ENCODE results near the gene CABLES1. TPM values are rescaled to one million over a fixed set of nuclear protein-coding genes. Genes with fewer than 3 reads are reported as not detected.

Gene CABLES1
- total RNA-seq, 4 donors from 2014 or later = 1.5 to 11.9 (median 6.1) TPM

DNA sequence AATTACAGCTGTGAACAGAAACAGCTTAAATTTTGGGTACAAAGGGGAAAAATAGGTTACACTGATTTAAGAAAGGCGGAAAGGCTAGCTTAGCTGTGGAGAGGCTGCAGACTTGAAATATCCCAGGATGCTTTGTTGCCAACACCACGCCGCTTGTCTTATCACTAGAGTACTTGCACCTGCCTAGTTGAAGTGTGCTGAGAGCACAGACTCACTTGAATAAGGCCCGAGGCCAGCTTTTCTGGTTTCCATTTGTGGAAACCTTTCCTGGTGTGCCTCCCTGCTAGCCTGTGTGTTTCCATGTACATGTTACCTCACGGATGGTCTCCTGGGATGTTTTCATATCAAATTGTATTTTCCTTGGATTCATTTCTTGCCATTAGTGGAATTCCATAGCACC lies 3.2 kb downstream of the CABLES1 start:
- in situ Hi-C loops (cut with MboI; ENCODE audit: low pct_ligation_motif_present in 1 of 4, low pct_unique_long_range_greater_than_20kb in 1 of 4, low sequenced_read_pairs in 3 of 4) (loop anchor here in 3 of 4 donors (10.0 to 25.0 kb wide), 3 partner anchors 216 to 246 kb away; no protein-coding TSS in a partner anchor), intact Hi-C loops (cut with DNase I; ENCODE audit: low total_unique reads) (loop anchor here (5.0 kb wide), 1 partner anchor 239 kb away; no protein-coding TSS in a partner anchor)
- H3K4me3 ChIP-seq = no peak overlapping the region
- TF ChIP-seq EP300 (IDR thresholded peaks at IDR 0.05; ENCODE audit: low read depth) = no peak
- WGBS, 2 donors (ENCODE audit: low coverage in 1 of 2) = 59 to 72% methylated on average over 5 of the region's 5 CpGs
- H3K9me3 ChIP-seq = no peaks in the 10 kb centered on the region
- DNase-seq = no peak
- peaks cover 31% of the 10 kb centered on the region for H3K27me3 ChIP-seq
- peaks cover 11 to 57% (median 39%) of the 10 kb centered on the region in 4 donors for H3K4me1 ChIP-seq
- H3K27ac ChIP-seq = no peak overlapping the region
- H3K36me3 ChIP-seq = no peaks in the 10 kb centered on the region

GRCh38 chr18:23141104-23141999 lies 6.1 kb downstream of the CABLES1 start:
- peaks cover 15% of the 10 kb centered on the region for H3K27me3 ChIP-seq
- no peaks in the 10 kb centered on the region for H3K36me3 ChIP-seq
- no peaks in the 10 kb centered on the region for H3K9me3 ChIP-seq
- no peak for TF ChIP-seq EP300 (IDR thresholded peaks at IDR 0.05; ENCODE audit: low read depth)
- no peak for TF ChIP-seq CTCF (IDR thresholded peaks at IDR 0.05)
- peak; percentile 23 for TF ChIP-seq POLR2A (IDR thresholded peaks at IDR 0.05)
- peak in 1 of 3 donors; percentile 10 for TF ChIP-seq POLR2AphosphoS5 (IDR thresholded peaks at IDR 0.05)
- peak overlapping the region in 3 of 4 donors; percentile 21 to 46 (median 32) for H3K27ac ChIP-seq
- in situ Hi-C loops (cut with MboI; ENCODE audit: low pct_ligation_motif_present in 1 of 4, low pct_unique_long_range_greater_than_20kb in 1 of 4, low sequenced_read_pairs in 3 of 4) (loop anchor here in 1 of 4 donors (25.0 kb wide), 1 partner anchor 221 kb away; no protein-coding TSS in a partner anchor), intact Hi-C loops (cut with DNase I; ENCODE audit: low total_unique reads) (no loop called here)
- no peak overlapping the region for H3K4me3 ChIP-seq
- H3K4me1 ChIP-seq = peaks cover 9 to 49% (median 26%) of the 10 kb centered on the region in 4 donors
- DNase-seq = peak; percentile 75
- 43 to 63% methylated on average over 2 to 12 of the region's 12 CpGs for WGBS, 2 donors (ENCODE audit: low coverage in 1 of 2)

DNA sequence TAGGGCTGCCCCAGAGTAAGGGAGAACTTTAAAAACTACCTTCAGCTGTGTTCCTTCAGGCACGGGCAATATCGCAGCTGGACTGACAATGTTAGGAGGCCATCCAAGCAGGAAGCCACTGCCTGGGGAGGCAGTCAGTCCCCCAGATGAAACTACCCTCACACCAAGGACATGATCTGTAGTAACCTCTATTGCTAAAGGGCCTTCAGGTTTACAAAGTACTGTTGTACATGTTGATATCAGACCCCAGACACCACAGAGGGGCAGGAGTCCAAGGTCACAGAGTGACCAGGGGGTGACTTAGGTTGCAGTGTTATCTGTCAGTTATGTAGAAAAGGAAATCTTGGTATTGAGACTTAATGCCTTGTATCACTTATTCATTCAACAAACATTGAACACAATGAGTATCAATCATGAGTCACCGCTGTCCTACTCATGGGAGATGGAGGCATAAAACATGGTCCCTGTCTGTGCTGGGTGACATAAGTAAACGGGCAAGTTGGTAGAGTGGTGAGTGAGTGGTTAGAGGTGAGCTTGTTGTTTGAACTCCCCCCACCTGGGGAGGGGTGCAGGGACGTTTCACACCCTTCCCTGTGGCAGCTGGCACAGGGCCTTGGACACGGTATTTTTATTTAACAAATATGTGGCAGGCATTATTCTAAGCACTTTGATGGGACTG lies 7.1 kb downstream of the CABLES1 start:
- Histone ChIP-seq H3K4me1 (peaks cover 7 to 39% (median 24%) of the 10 kb centered on the region in 4 donors), H3K36me3 (no peaks in the 10 kb centered on the region), H3K27ac (peak overlapping the region; percentile 35 to 52 (median 42)), H3K27me3 (peaks cover 4% of the 10 kb centered on the region), H3K4me3 (no peak overlapping the region), H3K9me3 (no peaks in the 10 kb centered on the region)
- DNase-seq = no peak
- intact Hi-C loops (cut with DNase I; ENCODE audit: low total_unique reads) (no loop called here), in situ Hi-C loops (cut with MboI; ENCODE audit: low pct_ligation_motif_present in 1 of 4, low pct_unique_long_range_greater_than_20kb in 1 of 4, low sequenced_read_pairs in 3 of 4) (loop anchor here in 1 of 4 donors (25.0 kb wide), 1 partner anchor 220 kb away; no protein-coding TSS in a partner anchor)
- 44 to 67% methylated on average over 6 of the region's 6 CpGs for WGBS, 2 donors (ENCODE audit: low coverage in 1 of 2)
- no peak for TF ChIP-seq EP300 (IDR thresholded peaks at IDR 0.05; ENCODE audit: low read depth)
- no peak for TF ChIP-seq CTCF (IDR thresholded peaks at IDR 0.05)
- no peak for TF ChIP-seq POLR2A (IDR thresholded peaks at IDR 0.05)
- no peak for TF ChIP-seq POLR2AphosphoS5 (IDR thresholded peaks at IDR 0.05)

- peak overlapping the region; percentile 35 to 52 (median 42) for H3K27ac ChIP-seq
- 42 to 45% methylated on average over 5 to 10 of the region's 10 CpGs for WGBS, 2 donors (ENCODE audit: low coverage in 1 of 2)
- H3K4me1 ChIP-seq = peaks cover 7 to 35% (median 24%) of the 10 kb centered on the region in 4 donors
- H3K36me3 ChIP-seq = no peaks in the 10 kb centered on the region
- intact Hi-C loops (cut with DNase I; ENCODE audit: low total_unique reads) = no loop called here
- H3K9me3 ChIP-seq = no peaks in the 10 kb centered on the region
- no peak overlapping the region for H3K4me3 ChIP-seq
- H3K27me3 ChIP-seq = no peaks in the 10 kb centered on the region
- in situ Hi-C loops (cut with MboI; ENCODE audit: low pct_ligation_motif_present in 1 of 4, low pct_unique_long_range_greater_than_20kb in 1 of 4, low sequenced_read_pairs in 3 of 4) = loop anchor here in 1 of 4 donors (25.0 kb wide), 1 partner anchor 219 kb away; no protein-coding TSS in a partner anchor
- peak; percentile 64 for DNase-seq
- TF ChIP-seq CTCF (IDR thresholded peaks at IDR 0.05) (peak in 1 of 5 experiments; percentile 23), POLR2A (IDR thresholded peaks at IDR 0.05) (no peak), POLR2AphosphoS5 (IDR thresholded peaks at IDR 0.05) (peak in 2 of 3 donors; percentile 35 to 39)
Measured at GRCh38 chr18:23143016-23143814, 7.9 kb downstream of the CABLES1 start.

All from transverse colon (tissue), 4 donors.